ENCODE measurements around the gene STRA6.

STRA6 gene

DNA sequence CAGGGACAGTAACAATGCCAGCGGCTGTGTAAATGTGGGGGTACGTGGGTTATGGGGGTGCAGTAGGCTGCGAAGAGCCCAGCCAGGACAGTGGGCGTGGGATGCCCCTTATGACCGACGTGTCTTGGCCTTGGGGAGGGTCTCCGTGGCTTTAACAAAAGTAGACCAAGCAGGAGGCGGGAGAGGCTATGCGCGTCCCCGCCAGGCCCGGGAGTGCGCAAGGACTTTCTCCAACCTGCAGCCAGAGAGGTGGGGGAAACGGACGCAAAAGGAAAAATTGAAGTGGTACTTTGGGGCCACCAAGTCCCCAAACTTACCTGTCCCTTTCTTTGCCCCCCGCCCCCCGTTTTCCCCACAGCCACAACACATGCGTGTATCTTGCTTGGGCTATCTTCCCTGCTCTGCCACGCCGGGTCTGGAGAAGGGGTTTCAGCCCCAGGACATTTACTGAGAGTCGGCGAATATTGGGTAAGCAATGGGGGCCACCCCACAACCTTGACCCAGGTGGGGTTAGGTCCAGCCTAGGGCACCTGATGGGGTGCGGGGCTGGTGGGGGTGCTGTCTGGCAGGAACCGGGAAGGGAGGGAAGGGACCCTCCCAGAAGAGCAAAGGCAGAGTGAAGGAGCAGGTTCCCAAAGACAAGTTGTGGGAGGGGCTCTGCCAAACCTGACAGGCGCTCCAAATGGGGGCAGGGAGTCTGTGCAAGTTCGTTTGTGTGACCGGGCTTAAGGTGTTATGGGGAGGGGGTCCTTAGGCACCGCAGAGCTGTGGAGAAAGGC lies 71.5 kb downstream of the STRA6 start:
- no peak for DNase-seq

DNA sequence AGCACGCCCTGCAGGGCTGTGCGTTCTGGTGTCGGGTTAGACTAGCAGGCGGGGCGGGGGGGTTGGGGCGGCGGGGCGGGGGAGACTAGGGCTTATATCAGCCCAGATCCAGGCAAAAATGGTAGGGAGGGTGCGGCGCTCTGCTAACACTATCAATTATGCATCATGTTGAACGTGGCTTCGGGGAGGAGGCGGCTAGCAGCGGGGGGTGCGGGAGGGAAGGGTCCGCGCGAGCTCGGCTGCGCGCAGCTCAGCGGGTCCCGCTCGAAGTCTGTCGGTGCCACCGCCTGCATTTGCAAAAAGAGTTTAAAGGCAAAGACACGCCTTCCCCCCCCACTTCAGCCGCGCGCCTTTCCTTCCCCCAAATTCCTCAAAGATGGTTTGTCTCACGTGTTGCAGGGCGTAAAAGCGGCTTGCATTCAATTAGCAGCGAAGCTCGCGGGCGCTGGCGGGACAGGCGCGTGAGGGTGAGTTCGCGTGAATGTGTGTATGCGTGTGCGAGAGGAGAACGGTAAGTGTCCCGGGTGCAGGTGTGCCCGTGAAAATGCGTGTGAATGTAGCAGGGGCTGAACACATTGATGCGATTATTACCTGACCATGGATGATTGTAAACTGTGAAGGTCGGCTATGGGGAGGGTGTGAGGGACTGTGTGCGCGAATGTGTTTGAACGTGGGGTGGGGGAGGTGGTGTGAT lies 72.3 kb downstream of the STRA6 start, which contains the start of gene ISLR2:
Gene ISLR2 (plus strand): TSS at position 432 of the 694 bp plus-strand sequence. CDS start 2,169 bp downstream, outside the sequence.
- no peak for DNase-seq

DNA sequence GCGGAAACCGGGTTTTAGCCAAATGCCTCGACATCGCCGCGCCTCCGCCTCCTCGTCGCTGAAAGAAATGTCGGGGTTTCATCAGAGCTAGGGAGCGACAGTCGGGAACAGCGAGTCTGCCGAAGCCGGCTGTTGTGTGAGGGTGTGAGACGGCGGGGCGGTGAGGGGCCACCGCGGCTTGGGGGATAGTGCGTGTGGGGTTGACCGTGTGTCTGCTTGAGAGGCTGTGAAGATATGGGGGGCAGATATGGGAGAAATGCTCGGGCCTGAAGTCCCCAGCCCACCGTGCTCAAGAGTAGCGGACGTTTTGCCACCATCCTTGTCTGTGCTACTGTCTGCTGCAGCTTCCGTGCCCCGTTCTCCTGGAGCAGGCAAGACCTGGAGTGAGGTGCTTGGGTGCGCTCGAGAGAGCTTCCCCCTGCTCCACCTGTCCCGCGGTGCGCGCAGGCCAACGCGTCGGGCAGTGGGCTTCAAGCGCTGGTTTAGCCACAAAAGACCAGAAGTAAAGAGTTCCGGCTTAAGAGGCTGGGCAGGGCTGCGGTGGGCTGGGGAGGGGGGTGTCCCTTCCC lies 72.9 kb downstream of the STRA6 start:
- no peak for DNase-seq
